Naive thymus-derived CD8-positive, alpha-beta T cell (primary cell): ENCODE measurements around the gene KREMEN1. TPM values are rescaled to one million over a fixed set of nuclear protein-coding genes. Genes with fewer than 3 reads are reported as not detected.

Experiments used
- ATAC-seq, 2 donors: fragments of 150-1000 bp; cut with Tn5 transposase in 1 of 2; sonication (Bioruptor Pico), chemical (Tn5 transposase) in 1 of 2; 1 replicate in 1 of 2; 2 replicates in 1 of 2; pipeline ENCODE4 v1.10.0; 2021; ENCODE audit warnings: mild to moderate bottlenecking in 2 of 2, moderate library complexity in 2 of 2
- POLR2A ChIA-PET: fragments of 350-600 bp; sonication (Branson Sonifier 250); formaldehyde crosslinking; loops from one replicate; lab custom pipeline; 2021; ENCODE audit warnings: antibody characterized with exemption; lab: Charles Lee
- DNase-seq, 10 donors: peaks; one replicate each; pipeline versions ENCODE4 v3.0.0 to v3.0.0-alpha.2; 2020 to 2022
- H3K27ac Mint-ChIP-seq, 10 donors: one replicate each; pipeline ENCODE4 v1.8.0; 2020 to 2022; ENCODE audit warnings: mild to moderate bottlenecking in 10 of 10, mixed read lengths in 10 of 10, moderate library complexity in 4 of 10, inconsistent platforms in 1 of 10
- H3K27me3 Mint-ChIP-seq, 5 donors: one replicate each; pipeline ENCODE4 v1.8.0; 2021 to 2022; ENCODE audit warnings: mixed read lengths in 5 of 5
- H3K36me3 Mint-ChIP-seq, 3 donors: one replicate each; pipeline ENCODE4 v1.8.0; 2020 to 2022; ENCODE audit warnings: mixed read lengths in 3 of 3, mild to moderate bottlenecking in 2 of 3, inconsistent platforms in 1 of 3
- H3K4me1 Mint-ChIP-seq, 4 donors: one replicate each; pipeline ENCODE4 v1.8.0; 2021 to 2022; ENCODE audit warnings: mixed read lengths in 4 of 4
- H3K4me3 Mint-ChIP-seq, 10 donors: one replicate each; pipeline ENCODE4 v1.8.0; 2020 to 2022; ENCODE audit warnings: mild to moderate bottlenecking in 10 of 10, mixed read lengths in 10 of 10, moderate library complexity in 6 of 10, inconsistent platforms in 1 of 10
- H3K9me3 Mint-ChIP-seq, 9 donors: one replicate each; pipeline ENCODE4 v1.8.0; 2020 to 2022; ENCODE audit warnings: mixed read lengths in 9 of 9, mild to moderate bottlenecking in 3 of 9, inconsistent platforms in 1 of 9, moderate library complexity in 1 of 9
- polyA plus RNA-seq, 3 donors: library from polyadenylated mRNA; unstranded; fragments of 300-500 nt; fragmentation: Illumina TruSeq; gene quantifications; one replicate each; pipeline ENCODE4 v1.2.3, GENCODE V29; 2021
- total RNA-seq, 8 experiments: library from RNA in 2 of 8; stranded (reverse) in 2 of 8; gene quantifications; one replicate each; pipeline ENCODE4 v1.2.3 and lab custom pipeline; 2021 to 2026

The KREMEN1 gene
- total and polyA plus RNA-seq, 5 experiments from 2014 or later: not detected

DNA sequence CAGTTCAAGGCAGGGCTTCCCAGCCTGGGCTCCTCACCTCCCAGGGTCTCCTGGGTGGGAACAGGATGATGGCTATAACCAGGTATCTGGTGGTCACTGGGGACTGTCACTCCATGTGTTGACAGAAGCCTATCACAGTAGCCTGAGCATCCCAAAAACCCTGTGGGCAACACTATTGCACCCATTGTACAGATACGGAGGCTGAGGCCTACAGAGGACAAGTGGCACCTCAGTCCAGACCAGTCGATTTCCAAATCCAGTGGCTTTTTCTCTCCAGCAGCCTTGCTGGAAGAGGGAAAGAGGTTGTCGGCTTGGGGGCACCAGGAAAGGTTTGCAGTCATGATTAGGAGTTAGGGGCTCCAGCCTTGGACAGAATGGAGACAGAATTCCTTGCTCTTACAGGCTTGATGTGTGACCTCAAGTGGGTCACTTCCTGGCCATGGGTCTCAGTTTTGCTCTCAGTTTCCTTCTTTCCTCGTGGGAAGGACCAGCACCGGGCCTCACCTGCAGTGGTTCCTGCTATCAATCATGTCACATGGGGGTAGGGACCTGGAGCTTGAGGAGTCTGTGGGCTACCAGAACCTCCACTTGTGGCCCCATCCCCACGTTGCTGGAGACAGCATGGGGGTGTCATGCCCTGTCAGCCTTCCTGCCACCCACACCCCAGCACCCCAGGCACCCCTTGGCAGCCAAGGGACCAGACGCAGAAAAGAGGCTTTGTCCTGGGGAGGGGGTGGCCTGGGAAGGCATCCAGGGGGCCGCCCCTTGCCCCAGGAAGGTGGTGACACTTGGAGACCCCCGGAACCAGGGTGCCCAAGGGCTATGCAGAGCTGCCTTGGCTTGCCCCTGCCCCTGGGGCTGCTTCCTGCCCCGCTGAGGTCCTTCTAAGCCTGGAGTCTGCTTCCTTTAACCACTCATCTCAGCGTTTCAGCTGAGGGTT, 135.0 kb downstream of the KREMEN1 start:
- DNase-seq (no peak), ATAC-seq (no peak)
- no peaks in the 10 kb centered on the region for H3K9me3 Mint-ChIP-seq
- peaks cover 10 to 35% (median 16%) of the 10 kb centered on the region in 5 donors for H3K27me3 Mint-ChIP-seq
- H3K27ac Mint-ChIP-seq: no peak overlapping the region
- H3K4me3 Mint-ChIP-seq: no peak overlapping the region
- POLR2A ChIA-PET: interaction anchor here (0.6 kb wide), 1 partner anchor 643 kb away, joined by 3 read pairs; no protein-coding TSS in a partner anchor
- H3K4me1 Mint-ChIP-seq: peaks cover 2 to 18% (median 7%) of the 10 kb centered on the region in 4 donors
- no peaks in the 10 kb centered on the region for H3K36me3 Mint-ChIP-seq

DNA sequence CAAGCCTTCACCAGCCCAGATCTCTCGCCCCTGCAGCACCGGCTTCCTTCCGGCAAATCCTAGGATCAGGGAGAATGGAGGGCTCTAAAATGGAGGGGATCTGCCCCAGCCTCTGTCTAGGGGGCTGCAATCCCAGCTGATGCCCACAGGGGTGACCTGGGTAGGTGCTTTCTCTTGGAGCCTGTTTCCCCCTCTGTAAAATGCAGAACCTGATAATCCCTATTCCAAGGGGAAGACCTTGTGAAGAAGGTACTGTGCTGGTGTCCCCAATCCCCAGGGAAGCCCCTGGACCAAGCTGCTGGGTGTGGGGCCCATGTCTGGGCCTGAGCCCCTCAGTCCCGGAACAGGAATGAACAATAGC, 135.6 kb downstream of the KREMEN1 start:
- peaks cover 0 to 16% (median 6%) of the 10 kb centered on the region in 4 donors for H3K4me1 Mint-ChIP-seq
- no peaks in the 10 kb centered on the region for H3K36me3 Mint-ChIP-seq
- ATAC-seq (no peak), DNase-seq (no peak)
- no peaks in the 10 kb centered on the region for H3K9me3 Mint-ChIP-seq
- H3K27me3 Mint-ChIP-seq: peaks cover 10 to 35% (median 17%) of the 10 kb centered on the region in 5 donors
- no peak overlapping the region for H3K4me3 Mint-ChIP-seq
- POLR2A ChIA-PET: interaction anchor here (0.6 kb wide), 1 partner anchor 642 kb away, joined by 3 read pairs; no protein-coding TSS in a partner anchor
- H3K27ac Mint-ChIP-seq: no peak overlapping the region

DNA sequence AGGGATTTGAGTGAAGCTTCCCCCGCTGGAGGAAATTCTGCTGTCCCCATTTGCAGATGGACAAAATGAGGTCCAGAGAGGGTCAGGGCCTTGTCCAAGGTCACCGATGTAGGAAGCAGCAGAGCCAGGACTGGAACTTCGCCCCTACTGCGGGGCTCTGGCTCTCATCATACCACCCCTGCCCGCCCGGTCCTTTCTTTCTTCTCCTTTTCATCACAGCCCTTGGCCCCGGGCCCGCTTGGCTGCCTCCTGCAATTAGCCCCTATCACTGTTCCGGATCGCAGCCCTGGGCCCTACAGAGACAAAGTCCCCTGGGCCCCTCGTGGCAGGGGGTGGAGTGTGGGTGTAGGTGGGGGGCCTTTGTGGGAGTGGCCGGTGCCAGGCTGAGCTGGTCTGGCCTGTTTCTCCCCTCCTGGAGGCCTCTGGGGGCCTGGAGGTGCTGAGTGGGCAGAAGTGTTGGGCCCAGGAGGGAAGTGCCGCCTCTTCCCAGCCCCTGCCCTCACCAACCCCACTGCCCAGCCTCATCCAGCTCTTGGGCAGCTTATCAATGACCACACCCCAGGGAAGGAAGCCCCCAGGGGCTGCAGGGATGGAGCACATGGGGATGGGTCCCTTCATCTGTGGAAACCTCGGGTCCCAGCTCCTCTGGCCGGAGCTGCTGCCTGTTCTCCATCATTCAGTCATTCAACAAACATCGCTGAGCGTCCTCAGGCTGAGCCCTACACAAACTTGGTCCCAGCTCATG, 136.2 kb downstream of the KREMEN1 start:
- POLR2A ChIA-PET: no interaction called here
- H3K27ac Mint-ChIP-seq: no peak overlapping the region
- peaks cover 0 to 14% (median 6%) of the 10 kb centered on the region in 4 donors for H3K4me1 Mint-ChIP-seq
- H3K36me3 Mint-ChIP-seq: no peaks in the 10 kb centered on the region
- H3K9me3 Mint-ChIP-seq: no peaks in the 10 kb centered on the region
- H3K27me3 Mint-ChIP-seq: peaks cover 10 to 31% (median 15%) of the 10 kb centered on the region in 5 donors
- H3K4me3 Mint-ChIP-seq: no peak overlapping the region
- ATAC-seq (no peak), DNase-seq (no peak)

- no peak for DNase-seq
- H3K27ac Mint-ChIP-seq: no peak overlapping the region
- H3K9me3 Mint-ChIP-seq: no peaks in the 10 kb centered on the region
- ATAC-seq: no peak
- H3K4me3 Mint-ChIP-seq: no peak overlapping the region
- peaks cover 10 to 27% (median 14%) of the 10 kb centered on the region in 5 donors for H3K27me3 Mint-ChIP-seq
- POLR2A ChIA-PET: no interaction called here
- peaks cover 0 to 12% (median 6%) of the 10 kb centered on the region in 4 donors for H3K4me1 Mint-ChIP-seq
- no peaks in the 10 kb centered on the region for H3K36me3 Mint-ChIP-seq
Measured at GRCh38 chr22:29209624-29209929, 136.7 kb downstream of the KREMEN1 start.

DNA sequence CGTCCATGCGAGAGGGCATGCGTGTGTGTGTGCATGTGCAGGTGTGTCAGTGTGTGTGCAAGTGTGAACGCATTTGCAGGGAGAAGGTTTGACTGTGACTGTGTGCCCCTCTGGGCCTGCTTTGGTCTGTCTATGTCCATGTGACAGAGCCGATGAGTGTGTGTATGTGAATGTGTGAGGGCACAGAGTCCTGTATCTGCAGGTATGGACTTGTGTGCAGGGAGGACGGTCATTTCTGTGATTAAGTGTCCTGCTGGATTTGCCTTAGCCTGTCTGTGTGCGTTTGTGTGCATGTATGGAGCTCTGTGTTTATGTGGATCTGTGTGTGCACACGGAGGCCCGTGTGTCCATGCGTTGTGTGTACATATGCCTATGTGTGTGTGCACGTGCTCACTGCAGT, 138.2 kb downstream of the KREMEN1 start:
- Mint-ChIP-seq H3K4me1 (peaks cover 0 to 4% (median 3%) of the 10 kb centered on the region in 4 donors), H3K27ac (peak overlapping the region in 1 of 10 donors; percentile 53), H3K36me3 (no peaks in the 10 kb centered on the region), H3K27me3 (peaks cover 4 to 18% (median 9%) of the 10 kb centered on the region in 5 donors), H3K9me3 (no peaks in the 10 kb centered on the region), H3K4me3 (no peak overlapping the region)
- DNase-seq: no peak
- no peak for ATAC-seq
- POLR2A ChIA-PET: no interaction called here

DNA sequence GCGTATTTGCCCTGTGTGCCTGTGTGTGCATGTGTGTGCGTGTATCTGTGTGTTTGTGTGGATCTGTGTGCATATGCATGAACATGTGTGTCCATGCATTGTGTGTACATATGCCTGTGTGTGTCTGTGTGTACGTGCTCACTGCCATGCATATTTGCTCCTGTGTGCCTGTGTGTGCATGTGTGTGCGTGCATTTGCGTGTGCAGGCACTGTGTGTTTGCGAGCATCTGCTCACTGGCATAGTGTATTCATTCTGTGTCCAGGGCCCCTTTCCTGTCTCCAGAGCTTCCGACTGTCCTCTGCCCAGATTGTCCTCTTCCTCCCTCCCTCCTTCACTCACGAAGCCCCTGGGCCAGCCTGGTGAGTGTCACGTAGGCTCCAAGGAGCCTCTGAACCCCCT, 138.6 kb downstream of the KREMEN1 start:
- H3K36me3 Mint-ChIP-seq: no peaks in the 10 kb centered on the region
- no peaks in the 10 kb centered on the region for H3K9me3 Mint-ChIP-seq
- POLR2A ChIA-PET: no interaction called here
- peaks cover 2 to 15% (median 6%) of the 10 kb centered on the region in 5 donors for H3K27me3 Mint-ChIP-seq
- peaks cover 0 to 2% (median under 1%) of the 10 kb centered on the region in 4 donors for H3K4me1 Mint-ChIP-seq
- no peak for DNase-seq
- H3K27ac Mint-ChIP-seq: peak overlapping the region in 1 of 10 donors; percentile 53
- no peak for ATAC-seq
- H3K4me3 Mint-ChIP-seq: no peak overlapping the region

DNA sequence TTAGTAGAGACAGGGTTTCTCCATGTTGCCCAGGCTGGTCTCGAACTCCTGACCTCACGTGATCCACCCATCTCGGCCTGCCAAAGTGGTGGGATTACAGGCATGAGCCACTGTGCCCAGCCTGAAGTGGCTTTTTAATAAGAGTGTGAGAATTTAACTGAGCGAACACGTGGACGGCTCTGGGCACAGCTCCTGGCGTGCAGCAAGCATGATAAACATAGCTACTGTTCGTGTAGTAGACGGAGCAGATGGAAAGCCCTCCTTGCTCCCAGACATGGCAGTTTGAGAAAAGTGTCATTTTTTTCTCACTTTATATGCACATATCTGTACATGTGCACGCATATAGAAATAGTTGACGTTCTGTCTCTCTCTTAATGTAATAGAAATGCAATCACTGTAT, 139.9 kb downstream of the KREMEN1 start:
- ATAC-seq (no peak), DNase-seq (no peak)
- H3K4me3 Mint-ChIP-seq: no peak overlapping the region
- POLR2A ChIA-PET: no interaction called here
- H3K27me3 Mint-ChIP-seq: peaks cover 0 to 3% (median 2%) of the 10 kb centered on the region in 5 donors
- H3K4me1 Mint-ChIP-seq: no peaks in the 10 kb centered on the region
- H3K9me3 Mint-ChIP-seq: no peaks in the 10 kb centered on the region
- no peak overlapping the region for H3K27ac Mint-ChIP-seq
- no peaks in the 10 kb centered on the region for H3K36me3 Mint-ChIP-seq

DNA sequence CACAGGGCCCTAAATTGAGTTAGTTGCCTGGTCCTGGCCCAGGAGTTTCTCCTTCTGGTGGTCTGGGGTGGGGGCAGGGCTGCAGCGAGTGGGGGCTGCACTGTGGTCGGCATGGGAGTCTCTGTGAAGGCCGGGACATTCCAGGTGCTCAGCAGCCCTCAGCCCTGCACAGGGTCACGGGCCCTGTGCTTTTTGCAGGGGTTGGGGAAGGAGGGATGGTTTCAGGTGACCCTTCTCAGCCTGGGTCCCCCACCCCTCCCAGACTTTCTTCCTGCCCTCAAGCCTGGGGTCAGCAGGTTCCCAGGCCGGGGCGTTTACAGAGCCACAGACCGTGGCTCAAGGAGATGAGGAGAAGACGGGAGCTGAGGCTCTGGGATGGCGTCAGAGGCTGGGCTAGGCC, 140.7 kb downstream of the KREMEN1 start:
- H3K4me1 Mint-ChIP-seq: no peaks in the 10 kb centered on the region
- H3K36me3 Mint-ChIP-seq: no peaks in the 10 kb centered on the region
- H3K27ac Mint-ChIP-seq: no peak overlapping the region
- POLR2A ChIA-PET: no interaction called here
- ATAC-seq (no peak), DNase-seq (no peak)
- H3K9me3 Mint-ChIP-seq: no peaks in the 10 kb centered on the region
- H3K4me3 Mint-ChIP-seq: no peak overlapping the region
- H3K27me3 Mint-ChIP-seq: peaks cover 0 to 2% (median 0%) of the 10 kb centered on the region in 5 donors

- POLR2A ChIA-PET: no interaction called here
- peaks cover 0 to 2% (median 0%) of the 10 kb centered on the region in 5 donors for H3K27me3 Mint-ChIP-seq
- no peaks in the 10 kb centered on the region for H3K36me3 Mint-ChIP-seq
- ATAC-seq (no peak), DNase-seq (no peak)
- no peaks in the 10 kb centered on the region for H3K9me3 Mint-ChIP-seq
- peak overlapping the region in 1 of 10 donors; percentile 41 for H3K4me3 Mint-ChIP-seq
- no peaks in the 10 kb centered on the region for H3K4me1 Mint-ChIP-seq
- H3K27ac Mint-ChIP-seq: no peak overlapping the region
Measured at GRCh38 chr22:29214232-29214631, 141.4 kb downstream of the KREMEN1 start.

- no peak for DNase-seq
- no peaks in the 10 kb centered on the region for H3K36me3 Mint-ChIP-seq
- H3K4me1 Mint-ChIP-seq: peaks cover 0 to 2% (median 0%) of the 10 kb centered on the region in 4 donors
- no peak overlapping the region for H3K27ac Mint-ChIP-seq
- no peak for ATAC-seq
- H3K27me3 Mint-ChIP-seq: peaks cover 0 to 2% (median 0%) of the 10 kb centered on the region in 5 donors
- H3K4me3 Mint-ChIP-seq: no peak overlapping the region
- POLR2A ChIA-PET: no interaction called here
- no peaks in the 10 kb centered on the region for H3K9me3 Mint-ChIP-seq
Measured at GRCh38 chr22:29215012-29215860, 142.4 kb downstream of the KREMEN1 start.

DNA sequence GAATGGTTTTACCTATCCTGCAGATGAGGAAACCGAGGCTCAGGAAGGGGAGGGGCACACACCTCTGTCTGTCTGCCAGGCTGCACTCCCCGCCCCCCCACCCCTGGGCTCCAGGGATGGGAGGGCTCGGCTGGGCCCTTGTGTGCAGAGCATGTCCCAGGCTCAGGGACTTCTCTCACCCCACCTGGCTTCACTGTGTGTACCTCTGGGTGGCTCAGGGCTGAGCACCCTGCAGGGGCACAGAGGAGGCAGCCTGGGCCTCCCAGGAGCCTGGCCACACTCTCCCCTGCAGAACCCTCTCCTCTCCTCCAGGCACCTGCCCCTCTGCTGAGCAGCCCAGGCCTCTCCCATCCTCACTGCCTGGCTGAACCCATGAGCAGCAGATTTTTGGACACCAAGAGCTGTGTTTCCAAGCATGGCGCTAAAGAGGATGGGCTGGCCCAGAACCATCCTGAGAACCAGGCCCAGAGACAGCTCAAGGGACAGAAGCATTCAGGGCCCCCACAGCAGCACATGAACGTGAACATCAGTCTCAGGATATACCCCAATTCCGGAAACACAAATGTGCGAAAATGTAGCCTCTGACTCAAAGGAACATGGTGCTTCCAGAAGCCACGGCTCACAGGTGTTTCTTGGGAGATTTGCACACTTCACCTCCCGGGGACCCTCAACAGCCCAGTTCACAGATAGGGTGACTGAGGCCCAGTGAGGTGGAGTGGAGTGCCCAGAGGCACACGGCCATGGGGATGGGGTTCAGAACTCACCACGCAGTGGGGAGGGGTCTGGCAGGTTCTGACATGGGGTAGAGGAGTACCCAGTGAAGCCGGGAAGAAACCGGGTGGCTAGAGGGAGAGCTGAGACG, 143.4 kb downstream of the KREMEN1 start:
- no peak for ATAC-seq

More for the DNA sequence above, 143.4 kb downstream of the KREMEN1 start:
- H3K9me3 Mint-ChIP-seq: no peaks in the 10 kb centered on the region
- POLR2A ChIA-PET: no interaction called here
- no peaks in the 10 kb centered on the region for H3K36me3 Mint-ChIP-seq
- peaks cover 0 to 2% (median 0%) of the 10 kb centered on the region in 5 donors for H3K27me3 Mint-ChIP-seq
- H3K27ac Mint-ChIP-seq: no peak overlapping the region
- DNase-seq: no peak
- H3K4me1 Mint-ChIP-seq: peaks cover 0 to 2% (median 0%) of the 10 kb centered on the region in 4 donors
- peak overlapping the region in 1 of 10 donors; percentile 36 for H3K4me3 Mint-ChIP-seq
